ENCODE measurements around the gene RAF1.

RAF1 gene

DNA sequence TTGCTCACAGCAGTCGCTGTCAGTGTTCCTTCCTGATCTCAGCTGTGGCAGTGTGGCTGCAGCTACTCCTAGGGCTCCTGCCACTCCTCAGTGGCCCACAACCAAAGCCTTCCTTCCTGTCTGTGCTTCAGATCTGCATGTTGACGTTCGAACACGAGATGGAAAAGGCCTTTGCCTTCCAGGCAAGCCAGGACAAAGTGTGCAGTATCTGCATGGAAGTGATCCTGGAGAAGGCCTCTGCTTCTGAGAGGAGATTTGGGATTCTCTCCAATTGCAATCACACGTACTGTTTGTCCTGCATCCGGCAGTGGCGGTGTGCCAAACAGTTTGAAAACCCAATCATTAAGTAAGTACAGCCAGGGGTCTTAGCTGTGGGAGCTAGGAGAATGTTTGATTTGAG is 89.3 kb downstream of the RAF1 start:
- no peaks in the 10 kb centered on the region for H3F3A ChIP-seq (ENCODE audit: insufficient read depth, low read length)
- no peaks in the 10 kb centered on the region for H3K9me2 ChIP-seq (replicated peaks; ENCODE audit: insufficient read depth, low read length)
- H3K36me3 ChIP-seq (replicated peaks; ENCODE audit: insufficient read depth, low read length) = 0 out of 2 replicates have a peak, but pooled peaks cover 5% of the 10 kb centered on the region
- no peak for TF ChIP-seq CTCF (IDR thresholded peaks at IDR 0.05; ENCODE audit: low read length)
- H3K4me2 ChIP-seq (ENCODE audit: low read depth, low read length) = no peak overlapping the region
- H3K79me2 ChIP-seq (ENCODE audit: low read length) = peaks cover 4% of the 10 kb centered on the region; the same call in 1 of the 2 replicates
- H3K27me3 ChIP-seq (replicated peaks; ENCODE audit: insufficient read depth, low read length) = no peaks in the 10 kb centered on the region
- no peaks in the 10 kb centered on the region for H4K20me1 ChIP-seq (ENCODE audit: insufficient read depth, low read length)
- no peak overlapping the region for H3K27ac ChIP-seq (ENCODE audit: low read length)
- no peak overlapping the region for H3K9ac ChIP-seq (ENCODE audit: low read length)
- no peak for DNase-seq
- H3K9me3 ChIP-seq (replicated peaks; ENCODE audit: insufficient read depth, low read length) = no peaks in the 10 kb centered on the region
- H3K4me1 ChIP-seq (ENCODE audit: low read length) = no peaks in the 10 kb centered on the region
- H3K4me3 ChIP-seq (ENCODE audit: low read length) = no peak overlapping the region
- no peak overlapping the region for H2AFZ ChIP-seq (ENCODE audit: low read length)

DNA sequence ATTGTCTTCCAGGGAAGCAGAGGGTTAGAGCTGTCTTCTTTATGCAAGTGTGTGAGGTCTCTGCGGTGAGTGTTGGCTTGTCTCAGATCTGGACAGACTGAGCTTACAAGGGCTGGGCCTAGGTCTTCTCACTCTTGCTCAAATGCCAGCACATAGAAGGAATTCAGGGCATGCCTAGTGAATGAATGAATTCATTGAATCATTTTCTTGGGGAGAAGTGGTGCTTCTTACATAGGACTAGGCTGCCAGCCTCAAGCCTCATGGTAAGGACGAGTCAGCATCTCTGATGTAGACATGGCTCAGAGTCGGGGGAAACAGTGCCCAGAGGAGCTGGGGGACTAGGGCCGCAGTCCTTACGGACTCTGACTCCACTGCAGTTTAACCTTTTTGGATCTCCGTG is 89.8 kb downstream of the RAF1 start:
- Histone ChIP-seq H3K4me3 (ENCODE audit: low read length) (no peak overlapping the region), H3K36me3 (replicated peaks; ENCODE audit: insufficient read depth, low read length) (0 out of 2 replicates have a peak, but pooled peaks cover 5% of the 10 kb centered on the region)

GRCh38 chr3:12571986-12572385 is 91.9 kb downstream of the RAF1 start:
- Histone ChIP-seq H4K20me1 (ENCODE audit: insufficient read depth, low read length) (no peaks in the 10 kb centered on the region), H3K9me3 (replicated peaks; ENCODE audit: insufficient read depth, low read length) (no peaks in the 10 kb centered on the region), H2AFZ (ENCODE audit: low read length) (no peak overlapping the region), H3K27ac (ENCODE audit: low read length) (no peak overlapping the region), H3K79me2 (ENCODE audit: low read length) (peaks cover 26% of the 10 kb centered on the region), H3K36me3 (replicated peaks; ENCODE audit: insufficient read depth, low read length) (0 out of 2 replicates have a peak, but pooled peaks cover 5% of the 10 kb centered on the region), H3K9ac (ENCODE audit: low read length) (no peak overlapping the region), H3K4me1 (ENCODE audit: low read length) (0 out of 2 replicates have a peak, but pooled peaks cover under 1% of the 10 kb centered on the region), H3F3A (ENCODE audit: insufficient read depth, low read length) (no peaks in the 10 kb centered on the region), H3K27me3 (replicated peaks; ENCODE audit: insufficient read depth, low read length) (no peaks in the 10 kb centered on the region), H3K9me2 (replicated peaks; ENCODE audit: insufficient read depth, low read length) (no peaks in the 10 kb centered on the region), H3K4me3 (ENCODE audit: low read length) (no peak overlapping the region), H3K4me2 (ENCODE audit: low read depth, low read length) (no peak overlapping the region)
- DNase-seq = no peak
- TF ChIP-seq CTCF (IDR thresholded peaks at IDR 0.05; ENCODE audit: low read length) = no peak
- no peak for TF ChIP-seq EZH2phosphoT487 (IDR thresholded peaks at IDR 0.05; ENCODE audit: low read length)
- no peak for TF ChIP-seq EZH2 (optimal IDR thresholded peaks at IDR 0.05; ENCODE audit: low read depth, low read length)

More for the DNA sequence above, 89.8 kb downstream of the RAF1 start:
- Histone ChIP-seq H3K27me3 (replicated peaks; ENCODE audit: insufficient read depth, low read length) (no peaks in the 10 kb centered on the region), H2AFZ (ENCODE audit: low read length) (no peak overlapping the region), H4K20me1 (ENCODE audit: insufficient read depth, low read length) (no peaks in the 10 kb centered on the region), H3K4me2 (ENCODE audit: low read depth, low read length) (no peak overlapping the region), H3F3A (ENCODE audit: insufficient read depth, low read length) (no peaks in the 10 kb centered on the region), H3K9me3 (replicated peaks; ENCODE audit: insufficient read depth, low read length) (no peaks in the 10 kb centered on the region), H3K79me2 (ENCODE audit: low read length) (peaks cover 6% of the 10 kb centered on the region; the same call in 1 of the 2 replicates), H3K9ac (ENCODE audit: low read length) (no peak overlapping the region), H3K27ac (ENCODE audit: low read length) (no peak overlapping the region), H3K9me2 (replicated peaks; ENCODE audit: insufficient read depth, low read length) (no peaks in the 10 kb centered on the region), H3K4me1 (ENCODE audit: low read length) (no peaks in the 10 kb centered on the region)
- DNase-seq = no peak
- TF ChIP-seq CTCF (IDR thresholded peaks at IDR 0.05; ENCODE audit: low read length) (no peak), EZH2 (optimal IDR thresholded peaks at IDR 0.05; ENCODE audit: low read depth, low read length) (no peak), EZH2phosphoT487 (IDR thresholded peaks at IDR 0.05; ENCODE audit: low read length) (no peak)

Measured in MM.1S (cell line).